Thyroid gland (tissue), 4 donors: ENCODE measurements around the gene PAK1. TPM values are rescaled to one million over a fixed set of nuclear protein-coding genes. Genes with fewer than 3 reads are reported as not detected.

Experiments used
- DNase-seq, 2 donors: peaks; one replicate each; pipeline ENCODE4 v3.0.0-alpha.2; 2019
- H3K27ac ChIP-seq, 3 donors: fragments of 200-600 bp; sonication (generic); 1 replicate in 2 of 3; 2 replicates in 1 of 3; pipeline ENCODE4 v1.5.1; 2016 to 2019; ENCODE audit warnings: mild to moderate bottlenecking in 1 of 3, moderate library complexity in 1 of 3
- H3K27me3 ChIP-seq: fragments of 200-600 bp; sonication (generic); one replicate; pipeline ENCODE4 v1.5.1; 2019
- H3K36me3 ChIP-seq, 2 donors: fragments of 200-600 bp; sonication (generic); one replicate each; pipeline ENCODE4 v1.5.1; 2016 to 2019
- H3K4me1 ChIP-seq, 2 donors: fragments of 200-600 bp; sonication (generic); one replicate each; pipeline ENCODE4 v1.5.1; 2017 to 2019
- H3K4me3 ChIP-seq, 3 donors: fragments of 200-600 bp; sonication (generic); replicated peaks in 1 of 3; 1 replicate in 2 of 3; 2 replicates in 1 of 3; pipeline ENCODE4 v1.5.1; 2016; ENCODE audit warnings: mild to moderate bottlenecking in 1 of 3
- H3K9me3 ChIP-seq: fragments of 200-600 bp; sonication (generic); one replicate; pipeline ENCODE4 v1.5.1; 2017
- CTCF ChIP-seq, 6 experiments: fragments of 200-600 bp in 3 of 6; fragments of 450-650 bp in 3 of 6; sonication (generic) in 3 of 6; IDR thresholded peaks; one replicate each; pipeline ENCODE4 v1.5.1; 2016 to 2019; ENCODE audit warnings: antibody characterized with exemption in 6 of 6, mild to moderate bottlenecking in 2 of 6, inconsistent platforms in 1 of 6, moderate library complexity in 1 of 6
- POLR2A ChIP-seq, 2 donors: fragments of 450-650 bp; IDR thresholded peaks; one replicate each; pipeline ENCODE4 v1.6.1; 2017; ENCODE audit warnings: antibody characterized with exemption in 2 of 2, mild to moderate bottlenecking in 2 of 2, moderate library complexity in 1 of 2
- WGBS, 2 donors: methylation state at CpG; one replicate each; pipeline ENCODE4 v1.1.5; 2017; 5-methylcytosine and 5-hydroxymethylcytosine counted together
- intact Hi-C: fragments of 100-400 bp; cut with DNase I; formaldehyde crosslinking; loops from one replicate; pipeline ENCODE4 v1.15.1; 2023
- total RNA-seq, 4 donors: library from RNA; depleted of rRNA; stranded (reverse); fragments of >200 nt; gene quantifications; one replicate each; pipeline ENCODE4 v1.2.3, GENCODE V29; 2016

The PAK1 gene
- total RNA-seq, 4 donors from 2014 or later: 47.0 to 110 (median 84.0) TPM

DNA sequence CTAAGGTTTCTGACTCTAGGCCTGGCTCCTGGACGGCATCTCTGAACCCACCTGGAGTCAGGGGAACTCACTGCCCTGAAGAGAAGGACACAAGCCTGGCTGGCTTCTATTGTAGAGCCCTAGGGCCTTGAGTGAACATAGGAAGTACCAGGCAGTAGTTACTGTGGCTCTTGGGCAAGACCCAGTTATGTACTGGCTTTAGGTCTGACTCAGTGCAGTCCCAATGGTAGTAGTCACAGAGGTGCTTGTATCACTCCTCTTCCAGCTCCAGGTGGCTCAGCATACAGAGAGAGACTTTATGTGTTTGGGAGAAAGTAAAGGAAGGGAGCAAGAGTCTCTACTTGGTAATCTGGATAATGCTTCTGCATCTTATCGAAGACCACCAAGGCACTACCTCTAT is 13.9 kb upstream of the PAK1 start:
- DNase-seq: no peak
- intact Hi-C loops: no loop called here
- Histone ChIP-seq H3K36me3 (no peaks in the 10 kb centered on the region), H3K27me3 (no peaks in the 10 kb centered on the region), H3K27ac (no peak overlapping the region), H3K4me1 (no peaks in the 10 kb centered on the region), H3K9me3 (no peaks in the 10 kb centered on the region), H3K4me3 (no peak overlapping the region)
- 92 to 98% methylated on average over 2 of the region's 2 CpGs for WGBS, 2 donors
- TF ChIP-seq POLR2A (IDR thresholded peaks at IDR 0.05) (no peak), CTCF (IDR thresholded peaks at IDR 0.05) (no peak)

- DNase-seq: no peak
- H3K36me3 ChIP-seq: no peaks in the 10 kb centered on the region
- no peaks in the 10 kb centered on the region for H3K27me3 ChIP-seq
- WGBS, 2 donors: 88 to 92% methylated on average over 2 of the region's 2 CpGs
- H3K4me3 ChIP-seq: no peak overlapping the region
- no peak for TF ChIP-seq POLR2A (IDR thresholded peaks at IDR 0.05)
- TF ChIP-seq CTCF (IDR thresholded peaks at IDR 0.05): no peak
- H3K9me3 ChIP-seq: no peaks in the 10 kb centered on the region
- intact Hi-C loops: no loop called here
- H3K27ac ChIP-seq: no peak overlapping the region
- no peaks in the 10 kb centered on the region for H3K4me1 ChIP-seq
Observed at GRCh38 chr11:77479746-77480352, 6.0 kb upstream of the PAK1 start.

- intact Hi-C loops: no loop called here
Observed at GRCh38 chr11:77475206-77475605, 1.3 kb upstream of the PAK1 start.

DNA sequence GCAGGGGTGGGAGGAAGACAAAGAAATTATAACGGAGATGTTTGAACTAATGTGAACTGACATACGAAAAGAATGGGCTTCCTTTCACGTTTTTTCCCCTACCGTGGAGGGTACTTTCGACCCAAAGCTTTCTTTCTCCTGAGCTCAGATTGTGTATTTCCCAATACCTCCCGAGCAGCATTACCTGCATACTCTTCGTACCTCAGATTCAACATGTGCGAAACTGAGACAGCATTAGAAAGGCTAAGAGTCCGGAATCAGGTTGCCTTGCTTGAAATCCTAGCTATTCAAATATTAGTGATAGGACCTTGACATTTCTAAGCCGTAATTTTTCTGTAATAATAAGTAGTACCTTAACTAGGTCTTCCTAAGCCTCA is 778 bp upstream of the PAK1 start:
- intact Hi-C loops: no loop called here
- no peaks in the 10 kb centered on the region for H3K9me3 ChIP-seq
- peak in 1 of 2 donors; percentile 6 for DNase-seq
- H3K27ac ChIP-seq: peak overlapping the region; percentile 89 to 93 (median 92)
- H3K27me3 ChIP-seq: no peaks in the 10 kb centered on the region
- peak overlapping the region in 2 of 3 donors; percentile 79 to 81 for H3K4me3 ChIP-seq
- H3K36me3 ChIP-seq: no peaks in the 10 kb centered on the region
- peaks cover 15 to 24% of the 10 kb centered on the region in 2 donors for H3K4me1 ChIP-seq
- TF ChIP-seq CTCF (IDR thresholded peaks at IDR 0.05): no peak
- no peak for TF ChIP-seq POLR2A (IDR thresholded peaks at IDR 0.05)
- 27 to 31% methylated on average over 10 of the region's 10 CpGs for WGBS, 2 donors

More at GRCh38 chr11:77475206-77475605, 1.3 kb upstream of the PAK1 start:
- no peak for DNase-seq
- no peak for TF ChIP-seq CTCF (IDR thresholded peaks at IDR 0.05)
- TF ChIP-seq POLR2A (IDR thresholded peaks at IDR 0.05): no peak
- H3K9me3 ChIP-seq: no peaks in the 10 kb centered on the region
- H3K27me3 ChIP-seq: no peaks in the 10 kb centered on the region
- no peak overlapping the region for H3K27ac ChIP-seq
- H3K4me3 ChIP-seq: no peak overlapping the region
- H3K36me3 ChIP-seq: no peaks in the 10 kb centered on the region
- WGBS, 2 donors: 85 to 87% methylated on average over 5 of the region's 5 CpGs
- H3K4me1 ChIP-seq: peaks cover 15 to 19% of the 10 kb centered on the region in 2 donors

GRCh38 chr11:77472991-77473800 is 698 bp downstream of the PAK1 start:
- peak; percentile 65 to 71 for DNase-seq
- Histone ChIP-seq H3K36me3 (no peaks in the 10 kb centered on the region), H3K4me1 (peaks cover 22 to 37% of the 10 kb centered on the region in 2 donors), H3K27me3 (no peaks in the 10 kb centered on the region), H3K9me3 (no peaks in the 10 kb centered on the region), H3K27ac (peak overlapping the region; percentile 89 to 93 (median 92)), H3K4me3 (peak overlapping the region; percentile 78 to 81 (median 79))
- intact Hi-C loops: no loop called here
- peak in 1 of 2 donors; percentile 53 for TF ChIP-seq POLR2A (IDR thresholded peaks at IDR 0.05)
- no peak for TF ChIP-seq CTCF (IDR thresholded peaks at IDR 0.05)
- WGBS, 2 donors: 1 to 6% methylated on average over 17 to 18 of the region's 80 CpGs
